DMS79 (cell line): ENCODE data around the gene LSMEM2.
"Not testable (repeated sequence)": the region's sequence is repeated elsewhere in the genome, so short reads cannot be mapped to it uniquely, and the experiment has no call there.

Source experiments
- DNase-seq: peaks from one replicate; lab custom pipeline; 2025; lab: John Stamatoyannopoulos, UW

LSMEM2 gene

GRCh38 chr3:50278123-50278879, 586 bp upstream of the LSMEM2 start:
- no peak for DNase-seq

GRCh38 chr3:50279255-50280016, 549 bp downstream of the LSMEM2 start:
- DNase-seq: no peak

GRCh38 chr3:50284121-50284520, 5.2 kb downstream of the LSMEM2 start:
- not testable (repeated sequence) for DNase-seq

GRCh38 chr3:50286322-50287227, 7.7 kb downstream of the LSMEM2 start:
- DNase-seq: no peak

GRCh38 chr3:50287262-50287661, 8.4 kb downstream of the LSMEM2 start:
- DNase-seq: no peak

- DNase-seq: no peak
Measured at GRCh38 chr3:50288387-50289007, 9.6 kb downstream of the LSMEM2 start.

- no peak for DNase-seq
Measured at GRCh38 chr3:50289130-50289529, 10.2 kb downstream of the LSMEM2 start.

- DNase-seq: no peak
Measured at GRCh38 chr3:50290161-50290641, 11.3 kb downstream of the LSMEM2 start.

- DNase-seq: peak; percentile 87
Measured at GRCh38 chr3:50292159-50293078, 13.5 kb downstream of the LSMEM2 start, which contains the start of gene IFRD2. IFRD2 (minus strand) TSS chr3:50292429; CDS start chr3:50292274, 155 bp downstream.

- no peak for DNase-seq
Measured at GRCh38 chr3:50293079-50293801, 14.4 kb downstream of the LSMEM2 start.

GRCh38 chr3:50294089-50294488, 15.2 kb downstream of the LSMEM2 start:
- DNase-seq: no peak

GRCh38 chr3:50294492-50295403, 15.9 kb downstream of the LSMEM2 start:
- no peak for DNase-seq

GRCh38 chr3:50295553-50296431, 16.9 kb downstream of the LSMEM2 start:
- no peak for DNase-seq

GRCh38 chr3:50296721-50297383, 18.0 kb downstream of the LSMEM2 start:
- DNase-seq: no peak

- no peak for DNase-seq
Measured at GRCh38 chr3:50297384-50297775, 18.5 kb downstream of the LSMEM2 start.

- DNase-seq: no peak
Measured at GRCh38 chr3:50297896-50298725, 19.2 kb downstream of the LSMEM2 start.
